H9 (cell line): ENCODE measurements around the gene CACNA2D3. TPM values are rescaled to one million over a fixed set of nuclear protein-coding genes. Genes with fewer than 3 reads are reported as not detected.

Experiments used
- DNase-seq: peaks from one replicate; pipeline ENCODE4 v3.0.0-alpha.2; 2017
- H2AFZ ChIP-seq: one replicate; pipeline ENCODE4 v1.6.1; 2013; ENCODE audit warnings: mild to moderate bottlenecking, low read length, control low read depth, moderate library complexity
- H2AK5ac ChIP-seq: 2 replicates; pipeline ENCODE4 v1.6.1; 2013; ENCODE audit warnings: low read length, control low read depth, mixed read lengths; ENCODE audit not compliant: insufficient read length
- H2BK120ac ChIP-seq: one replicate; pipeline ENCODE4 v1.6.1; 2013; ENCODE audit warnings: low read depth, mild to moderate bottlenecking, low read length, control low read depth, inconsistent platforms; ENCODE audit not compliant: poor library complexity, severe bottlenecking
- H2BK12ac ChIP-seq: 2 replicates; pipeline ENCODE4 v1.6.1; 2013; ENCODE audit warnings: low read length, control low read depth, mixed read lengths, low read depth; ENCODE audit not compliant: insufficient read length
- H2BK15ac ChIP-seq: 2 replicates; pipeline ENCODE4 v1.6.1; 2013; ENCODE audit warnings: low read depth, low read length, control low read depth
- H2BK20ac ChIP-seq: one replicate; pipeline ENCODE4 v1.6.1; 2013; ENCODE audit warnings: low read depth, mild to moderate bottlenecking, low read length, control low read depth, inconsistent platforms; ENCODE audit not compliant: poor library complexity, severe bottlenecking
- H2BK5ac ChIP-seq: 2 replicates; pipeline ENCODE4 v1.6.1; 2013; ENCODE audit warnings: low read length, control low read depth, mixed read lengths; ENCODE audit not compliant: insufficient read length
- H3K14ac ChIP-seq: 2 replicates; pipeline ENCODE4 v1.6.1; 2013; ENCODE audit warnings: low read length, control low read depth; ENCODE audit not compliant: insufficient read depth
- H3K18ac ChIP-seq: 2 replicates; pipeline ENCODE4 v1.6.1; 2013; ENCODE audit warnings: low read depth, mild to moderate bottlenecking, mixed read lengths, low read length, control low read depth; ENCODE audit not compliant: insufficient read length
- H3K23ac ChIP-seq: 2 replicates; pipeline ENCODE4 v1.6.1; 2013; ENCODE audit warnings: low read length, control low read depth, mixed read lengths, low read depth; ENCODE audit not compliant: insufficient read length
- H3K23me2 ChIP-seq: 2 replicates; pipeline ENCODE4 v1.6.1; 2013; ENCODE audit warnings: low read depth, mild to moderate bottlenecking, mixed read lengths, low read length, control low read depth; ENCODE audit not compliant: insufficient read length, poor library complexity, severe bottlenecking
- H3K27ac ChIP-seq: 2 replicates; pipeline ENCODE4 v1.5.1; 2013; ENCODE audit warnings: low read length, control low read depth, mixed read lengths, low read depth; ENCODE audit not compliant: insufficient read length
- H3K27me3 ChIP-seq: 2 replicates; pipeline ENCODE4 v1.6.1; 2013; ENCODE audit warnings: low read length, control low read depth, inconsistent platforms; ENCODE audit not compliant: insufficient read depth
- H3K4ac ChIP-seq: 2 replicates; pipeline ENCODE4 v1.6.1; 2013; ENCODE audit warnings: low read depth, mild to moderate bottlenecking, control low read depth, inconsistent platforms, low read length, moderate library complexity
- H3K4me1 ChIP-seq: 2 replicates; pipeline ENCODE4 v1.6.1; 2013; ENCODE audit warnings: low read length, control low read depth, inconsistent platforms; ENCODE audit not compliant: insufficient read depth
- H3K4me2 ChIP-seq: 2 replicates; pipeline ENCODE4 v1.6.1; 2013; ENCODE audit warnings: low read length, control low read depth, mixed read lengths; ENCODE audit not compliant: insufficient read length, insufficient read depth
- H3K56ac ChIP-seq: 2 replicates; pipeline ENCODE4 v1.6.1; 2013; ENCODE audit warnings: low read depth, mild to moderate bottlenecking, mixed read lengths, low read length, control low read depth; ENCODE audit not compliant: insufficient read length
- H3K79me1 ChIP-seq: 2 replicates; pipeline ENCODE4 v1.6.1; 2013; ENCODE audit warnings: low read depth, mild to moderate bottlenecking, moderate library complexity, low read length, control low read depth, inconsistent platforms; ENCODE audit not compliant: insufficient read depth, poor library complexity, severe bottlenecking
- H3K79me2 ChIP-seq: 2 replicates; pipeline ENCODE4 v1.6.1; 2013; ENCODE audit warnings: low read length, control low read depth, inconsistent platforms; ENCODE audit not compliant: insufficient read depth
- H3K9ac ChIP-seq: 2 replicates; pipeline ENCODE4 v1.6.1; 2013; ENCODE audit warnings: low read length, control low read depth, mixed read lengths; ENCODE audit not compliant: insufficient read length; ENCODE audit errors: extremely low read depth
- H3K9me3 ChIP-seq: one replicate; pipeline ENCODE4 v1.6.1; 2013; ENCODE audit warnings: low read depth, low read length, inconsistent platforms; ENCODE audit not compliant: control insufficient read depth
- H3T11ph ChIP-seq: one replicate; pipeline ENCODE4 v1.6.1; 2013; ENCODE audit warnings: mild to moderate bottlenecking, low read length, control low read depth, inconsistent platforms
- H4K20me1 ChIP-seq: one replicate; pipeline ENCODE4 v1.6.1; 2013; ENCODE audit not compliant: control insufficient read depth, insufficient read length, insufficient read depth
- H4K5ac ChIP-seq: 2 replicates; pipeline ENCODE4 v1.6.1; 2013; ENCODE audit warnings: low read depth, mild to moderate bottlenecking, mixed read lengths, low read length, control low read depth; ENCODE audit not compliant: insufficient read length
- H4K8ac ChIP-seq: replicated peaks from 2 replicates; pipeline ENCODE4 v1.6.1; 2013; ENCODE audit warnings: low read length, control low read depth, mixed read lengths, low read depth; ENCODE audit not compliant: insufficient read length
- H4K91ac ChIP-seq: 2 replicates; pipeline ENCODE4 v1.6.1; 2013; ENCODE audit warnings: low read depth, mild to moderate bottlenecking, moderate library complexity, mixed read lengths, low read length, control low read depth; ENCODE audit not compliant: insufficient read length
- H3K27ac Mint-ChIP-seq, 3 experiments: 2 replicates in 2 of 3; 3 replicates in 1 of 3; pipeline ENCODE4 v1.8.0; 2020 to 2021; ENCODE audit warnings: mixed read lengths in 3 of 3, mild to moderate bottlenecking in 1 of 3, moderate library complexity in 1 of 3
- H3K27me3 Mint-ChIP-seq: 2 replicates; pipeline ENCODE4 v1.8.0; 2021; ENCODE audit warnings: low read depth, mild to moderate bottlenecking, moderate library complexity, mixed read lengths
- H3K36me3 Mint-ChIP-seq, 3 experiments: 2 replicates in 2 of 3; 3 replicates in 1 of 3; pipeline ENCODE4 v1.8.0; 2020 to 2021; ENCODE audit warnings: low read depth in 3 of 3, mixed read lengths in 3 of 3; ENCODE audit not compliant: insufficient read depth in 1 of 3
- H3K4me1 Mint-ChIP-seq, 2 experiments: 2 replicates each; pipeline ENCODE4 v1.8.0; 2020; ENCODE audit warnings: mixed read lengths in 2 of 2
- H3K4me3 Mint-ChIP-seq, 2 experiments: 2 replicates in 1 of 2; 3 replicates in 1 of 2; pipeline ENCODE4 v1.8.0; 2020 to 2021; ENCODE audit warnings: mild to moderate bottlenecking in 2 of 2, mixed read lengths in 2 of 2, moderate library complexity in 1 of 2
- H3K9me3 Mint-ChIP-seq, 2 experiments: 2 replicates in 1 of 2; 3 replicates in 1 of 2; pipeline ENCODE4 v1.8.0; 2020; ENCODE audit warnings: mild to moderate bottlenecking in 2 of 2, mixed read lengths in 2 of 2, moderate library complexity in 1 of 2
- total RNA-seq: library from RNA; stranded (reverse); gene quantifications from 2 replicates; pipeline ENCODE4 v1.2.1, GENCODE V29; 2021
- TF ChIP-seq, protein P1 (sequence below): fragments of 200-600 bp; sonication (generic); conservative IDR thresholded peaks from 3 replicates; pipeline ENCODE4 v1.8.0; 2021; ENCODE audit warnings: antibody characterized with exemption, mild to moderate bottlenecking

The CACNA2D3 gene
- total RNA-seq, 1 experiment from 2014 or later, result 3.2 TPM

- no peak overlapping the region for H3K9ac ChIP-seq
- no peak overlapping the region for H3K4me3 Mint-ChIP-seq
Measured at GRCh38 chr3:54222316-54222715, 100.0 kb downstream of the CACNA2D3 start.

More at GRCh38 chr3:54222316-54222715, 100.0 kb downstream of the CACNA2D3 start:
- no peak overlapping the region for H3T11ph ChIP-seq
- peaks cover 3 to 7% of the 10 kb centered on the region in 2 experiments; a peak in 3 of 4 replicates for H3K4me1 Mint-ChIP-seq
- H3K9me3 ChIP-seq, result no peaks in the 10 kb centered on the region
- H3K27ac ChIP-seq, result no peak overlapping the region
- H3K36me3 Mint-ChIP-seq, result no peaks in the 10 kb centered on the region
- no peak overlapping the region for H2BK120ac ChIP-seq
- H3K27me3 ChIP-seq, result no peaks in the 10 kb centered on the region
- no peaks in the 10 kb centered on the region for H3K4me1 ChIP-seq
- H4K91ac ChIP-seq, result no peak overlapping the region
- H3K14ac ChIP-seq, result no peak overlapping the region
- H2AFZ ChIP-seq, result no peak overlapping the region
- H2AK5ac ChIP-seq, result no peak overlapping the region
- no peak overlapping the region for H2BK12ac ChIP-seq
- H4K5ac ChIP-seq, result no peak overlapping the region
- DNase-seq, result no peak
- no peak overlapping the region for H3K4me2 ChIP-seq
- no peaks in the 10 kb centered on the region for H4K20me1 ChIP-seq
- no peak overlapping the region for H2BK20ac ChIP-seq
- H3K79me1 ChIP-seq, result no peaks in the 10 kb centered on the region
- H3K27ac Mint-ChIP-seq, result no peak overlapping the region
- no peaks in the 10 kb centered on the region for H3K79me2 ChIP-seq
- H4K8ac ChIP-seq, result no peak overlapping the region
- H3K18ac ChIP-seq, result no peak overlapping the region
- H3K27me3 Mint-ChIP-seq, result no peaks in the 10 kb centered on the region; the same call in 1 of the 2 replicates
- H3K56ac ChIP-seq, result no peak overlapping the region
- no peak overlapping the region for H3K4ac ChIP-seq
- H3K9me3 Mint-ChIP-seq, result no peaks in the 10 kb centered on the region
- no peaks in the 10 kb centered on the region for H3K23me2 ChIP-seq
- H2BK5ac ChIP-seq, result no peak overlapping the region
- H3K23ac ChIP-seq, result no peak overlapping the region
- TF ChIP-seq, protein P1, sequence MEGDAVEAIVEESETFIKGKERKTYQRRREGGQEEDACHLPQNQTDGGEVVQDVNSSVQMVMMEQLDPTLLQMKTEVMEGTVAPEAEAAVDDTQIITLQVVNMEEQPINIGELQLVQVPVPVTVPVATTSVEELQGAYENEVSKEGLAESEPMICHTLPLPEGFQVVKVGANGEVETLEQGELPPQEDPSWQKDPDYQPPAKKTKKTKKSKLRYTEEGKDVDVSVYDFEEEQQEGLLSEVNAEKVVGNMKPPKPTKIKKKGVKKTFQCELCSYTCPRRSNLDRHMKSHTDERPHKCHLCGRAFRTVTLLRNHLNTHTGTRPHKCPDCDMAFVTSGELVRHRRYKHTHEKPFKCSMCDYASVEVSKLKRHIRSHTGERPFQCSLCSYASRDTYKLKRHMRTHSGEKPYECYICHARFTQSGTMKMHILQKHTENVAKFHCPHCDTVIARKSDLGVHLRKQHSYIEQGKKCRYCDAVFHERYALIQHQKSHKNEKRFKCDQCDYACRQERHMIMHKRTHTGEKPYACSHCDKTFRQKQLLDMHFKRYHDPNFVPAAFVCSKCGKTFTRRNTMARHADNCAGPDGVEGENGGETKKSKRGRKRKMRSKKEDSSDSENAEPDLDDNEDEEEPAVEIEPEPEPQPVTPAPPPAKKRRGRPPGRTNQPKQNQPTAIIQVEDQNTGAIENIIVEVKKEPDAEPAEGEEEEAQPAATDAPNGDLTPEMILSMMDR, result no peak
- no peak overlapping the region for H2BK15ac ChIP-seq
